HepG2 (cell line): ENCODE data around the gene UBE3D. TPM values are rescaled to one million over a fixed set of nuclear protein-coding genes. Genes with fewer than 3 reads are reported as not detected.

Source experiments
- ATAC-seq: fragments of 200-7000 bp; cut with Tn5 transposase; 3 replicates; pipeline ENCODE4 v1.9.1; 2020; ENCODE audit warnings: mild to moderate bottlenecking, moderate library complexity
- BruUV-seq: library from RNA; stranded (reverse); fragments of 400-500 nt; replicated peaks from 2 replicates; lab custom pipeline; 2021; lab: Mats Ljungman, UMichigan
- CTCF ChIA-PET: fragments of 300-600 bp; formaldehyde crosslinking; extraction: SDS; loops from one replicate; lab custom pipeline; 2021; ENCODE audit warnings: low total read pairs, inconsistent platforms, low intra/inter-chr PET ratio; lab: Yijun Ruan, JAX
- POLR2A ChIA-PET: fragments of 350-600 bp; sonication (Branson Sonifier 250); formaldehyde crosslinking; loops from one replicate; lab custom pipeline; 2020; ENCODE audit warnings: antibody characterized with exemption, inconsistent platforms; lab: Yijun Ruan, JAX
- DNase-seq: peaks from one replicate; pipeline ENCODE4 v3.0.0-alpha.2; 2015; ENCODE audit warnings: low spot score
- FAIRE-seq: peaks from 3 replicates; lab custom pipeline; 2011; peaks lifted over from hg19 to GRCh38; lab: Jason Lieb, UNC
- H2AFZ ChIP-seq: one replicate; pipeline ENCODE4 v1.6.1; 2011; ENCODE audit warnings: low read length, inconsistent platforms
- H3K27ac ChIP-seq: fragments of 300-600 bp; 3 replicates; pipeline ENCODE4 v1.8.0; 2011; ENCODE audit warnings: mixed run types, mild to moderate bottlenecking, mixed read lengths, low read length, inconsistent platforms; ENCODE audit not compliant: insufficient read depth; ENCODE audit errors: extremely low read length
- H3K27me3 ChIP-seq, 2 experiments: fragments of 200-600 bp in 1 of 2; 2 replicates in 1 of 2; 3 replicates in 1 of 2; pipeline versions ENCODE4 v1.6.0 to v1.8.0; 2011; ENCODE audit warnings: low read length in 2 of 2, mild to moderate bottlenecking in 2 of 2, moderate library complexity in 2 of 2, inconsistent platforms in 1 of 2; ENCODE audit not compliant: insufficient read depth in 2 of 2, control insufficient read depth in 1 of 2
- H3K36me3 ChIP-seq, 2 experiments: fragments of 200-600 bp in 1 of 2; replicated peaks in 1 of 2; 2 replicates in 1 of 2; 3 replicates in 1 of 2; pipeline versions ENCODE4 v1.5.1 to v1.8.0; 2011; ENCODE audit warnings: low read length in 2 of 2, inconsistent platforms in 1 of 2; ENCODE audit not compliant: insufficient read depth in 2 of 2, control insufficient read depth in 1 of 2
- H3K4me1 ChIP-seq: 2 replicates; pipeline ENCODE4 v1.5.1; 2012; ENCODE audit warnings: low read length, inconsistent platforms; ENCODE audit not compliant: insufficient read depth
- H3K4me2 ChIP-seq: 2 replicates; pipeline ENCODE4 v1.6.0; 2011; ENCODE audit warnings: low read depth, low read length, inconsistent platforms
- H3K4me3 ChIP-seq, 3 experiments: fragments of 200-600 bp in 1 of 3; sonication (generic), shearing (Covaris generic) in 1 of 3; replicated peaks in 1 of 3; 2 replicates each; pipeline ENCODE4 v1.5.1; 2011 to 2016; ENCODE audit warnings: low read length in 3 of 3, inconsistent platforms in 2 of 3, low read depth in 2 of 3, mild to moderate bottlenecking in 2 of 3, control low read depth in 1 of 3, mixed read lengths in 1 of 3; ENCODE audit not compliant: insufficient read depth in 1 of 3
- H3K79me2 ChIP-seq: one replicate; pipeline ENCODE4 v1.6.1; 2011; ENCODE audit warnings: low read length, inconsistent platforms; ENCODE audit not compliant: insufficient read depth
- H3K9ac ChIP-seq: 2 replicates; pipeline ENCODE4 v1.6.0; 2011; ENCODE audit warnings: mild to moderate bottlenecking, low read depth, low read length, inconsistent platforms; ENCODE audit not compliant: insufficient read depth
- H3K9me3 ChIP-seq: 2 replicates; pipeline ENCODE4 v1.5.1; 2012; ENCODE audit warnings: mild to moderate bottlenecking, low read length
- H4K20me1 ChIP-seq: 2 replicates; pipeline ENCODE4 v1.6.0; 2011; ENCODE audit warnings: inconsistent platforms, mild to moderate bottlenecking, low read length, moderate library complexity; ENCODE audit not compliant: insufficient read depth
- TMF1 ChIP-seq: sonication (generic); formaldehyde crosslinking; IDR thresholded peaks from 2 replicates; pipeline ENCODE4 v1.8.1; 2022; ENCODE audit warnings: low read depth, missing genetic modification reagents
- ZNF615 ChIP-seq: sonication (generic); formaldehyde crosslinking; IDR thresholded peaks from 2 replicates; pipeline ENCODE4 v1.5.0; 2020; ENCODE audit warnings: mild to moderate bottlenecking, missing genetic modification reagents, borderline replicate concordance
- WGBS: methylation state at CpG from one replicate; pipeline ENCODE4 v1.1.6; 2017; ENCODE audit warnings: low lambda C conversion rate; 5-methylcytosine and 5-hydroxymethylcytosine counted together
- in situ Hi-C: cut with HindIII; loops from 2 replicates; pipeline ENCODE4 v1.10.0; 2017; ENCODE audit warnings: low pct_unique_long_range_greater_than_20kb; ENCODE audit not compliant: extremely low pct_ligation_motif_present
- intact Hi-C: fragments of 100-400 bp; cut with micrococcal nuclease; formaldehyde crosslinking; loops from one replicate; pipeline ENCODE4 v1.10.0; 2022; ENCODE audit not compliant: unreplicated experiment
- polyA plus RNA-seq, 8 experiments: library from polyadenylated mRNA; depleted of rRNA in 3 of 8; stranded (reverse) in 7 of 8; unstranded in 1 of 8; fragments of >200 nt; fragmentation: Illumina TruSeq in 4 of 8; extraction: Trizol in 4 of 8; gene quantifications; 2 replicates each; pipeline versions ENCODE4 v1.2.1 to v1.2.3, GENCODE V29; 2011 to 2016; ENCODE audit warnings: low read depth in 4 of 8, missing spikeins in 1 of 8, mixed read lengths in 1 of 8; ENCODE audit not compliant: insufficient read depth in 1 of 8
- total RNA-seq, 5 experiments: library from RNA; depleted of rRNA; stranded (reverse); fragments of >200 nt; fragmentation: Illumina TruSeq; extraction: Trizol; gene quantifications; 2 replicates each; pipeline ENCODE4 v1.2.3, GENCODE V29; 2016; ENCODE audit warnings: low read depth in 1 of 5
- TF ChIP-seq, protein P1 (sequence below), 2 experiments: sonication (generic) in 1 of 2; formaldehyde crosslinking in 1 of 2; IDR thresholded peaks; 2 replicates each; pipeline versions ENCODE4 v1.4.0 to v1.6.1; 2016 to 2020; ENCODE audit warnings: borderline replicate concordance in 1 of 2, low read depth in 1 of 2, mild to moderate bottlenecking in 1 of 2, missing genetic modification reagents in 1 of 2
- TF ChIP-seq, protein P2 (sequence below): sonication (generic); formaldehyde crosslinking; IDR thresholded peaks from 2 replicates; pipeline ENCODE4 v1.4.0; 2020; ENCODE audit warnings: mild to moderate bottlenecking, missing genetic modification reagents
- TF ChIP-seq, protein P3 (sequence below): sonication (generic); formaldehyde crosslinking; conservative IDR thresholded peaks from 2 replicates; pipeline ENCODE4 v1.4.0; 2020; ENCODE audit warnings: mild to moderate bottlenecking, missing genetic modification reagents, moderate library complexity

Gene UBE3D
- total and polyA plus RNA-seq, 2 of the 13 experiments (the other 11 are each of a cell fraction or from before 2014, with no cell fraction given): 5.1 to 11.4 TPM

DNA sequence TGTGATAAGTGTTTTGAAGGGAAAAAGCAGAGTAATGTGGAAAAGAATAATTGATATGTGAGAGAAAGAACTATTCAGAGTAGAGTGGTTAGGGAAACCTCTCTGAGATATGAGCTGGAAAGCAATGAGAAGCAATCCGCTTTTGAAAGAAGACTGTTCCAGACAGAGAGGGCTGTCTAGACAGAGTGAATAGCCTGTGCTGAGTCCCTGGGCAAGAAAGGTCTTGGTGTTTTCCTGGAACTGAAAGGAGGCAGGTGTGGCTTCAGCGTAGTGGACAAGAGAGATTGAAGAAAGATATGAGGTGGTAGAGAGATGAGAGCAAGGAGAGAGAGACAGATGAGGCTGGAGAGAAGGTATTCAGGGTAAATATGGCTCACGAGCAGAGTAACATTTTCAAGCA is 190.8 kb downstream of the UBE3D start (continued):
- TF ChIP-seq TMF1 (CRISPR knock-in tag): no peak

DNA sequence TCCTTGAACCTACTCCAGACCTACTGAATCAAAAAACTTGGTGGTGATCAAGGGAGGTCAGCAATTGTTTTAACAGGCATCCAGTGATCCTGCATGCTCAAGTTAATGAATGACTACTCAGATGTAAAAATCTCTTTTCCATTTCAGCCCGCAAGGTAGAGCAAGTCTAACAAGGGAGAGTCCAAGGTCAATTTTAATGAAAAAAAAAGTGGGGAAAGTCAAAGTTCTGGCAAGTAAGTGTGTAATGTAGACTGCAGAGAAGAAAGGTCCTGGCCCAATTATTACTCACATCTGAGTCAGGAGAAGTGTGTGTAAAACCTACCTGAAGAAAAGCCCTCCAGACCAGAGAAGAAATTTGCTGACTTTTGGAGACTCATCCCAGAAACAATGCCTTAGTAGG is 193.5 kb downstream of the UBE3D start:
- peaks cover 23% of the 10 kb centered on the region for H3K4me1 ChIP-seq
- ChIA-PET POLR2A (no interaction called here), CTCF (no interaction called here)
- WGBS: 3% methylated on average over 1 of the region's 1 CpG
- H3K27me3 ChIP-seq: no peaks in the 10 kb centered on the region
- H2AFZ ChIP-seq: no peak overlapping the region
- no peak overlapping the region for H3K9ac ChIP-seq
- ATAC-seq (peak; percentile 96), FAIRE-seq (peak; percentile 70), DNase-seq (peak; percentile 41)
- intact Hi-C loops: no loop called here
- H3K4me2 ChIP-seq: no peak overlapping the region
- H3K36me3 ChIP-seq: no peaks in the 10 kb centered on the region
- H3K27ac ChIP-seq: no peak overlapping the region
- H3K79me2 ChIP-seq: no peaks in the 10 kb centered on the region
- no peaks in the 10 kb centered on the region for H3K9me3 ChIP-seq
- no peaks in the 10 kb centered on the region for H4K20me1 ChIP-seq
- no TSS peak for BruUV-seq
- in situ Hi-C loops: no loop called here
- no peak overlapping the region for H3K4me3 ChIP-seq
- no peak for TF ChIP-seq ZNF615
- TF ChIP-seq, protein P1, sequence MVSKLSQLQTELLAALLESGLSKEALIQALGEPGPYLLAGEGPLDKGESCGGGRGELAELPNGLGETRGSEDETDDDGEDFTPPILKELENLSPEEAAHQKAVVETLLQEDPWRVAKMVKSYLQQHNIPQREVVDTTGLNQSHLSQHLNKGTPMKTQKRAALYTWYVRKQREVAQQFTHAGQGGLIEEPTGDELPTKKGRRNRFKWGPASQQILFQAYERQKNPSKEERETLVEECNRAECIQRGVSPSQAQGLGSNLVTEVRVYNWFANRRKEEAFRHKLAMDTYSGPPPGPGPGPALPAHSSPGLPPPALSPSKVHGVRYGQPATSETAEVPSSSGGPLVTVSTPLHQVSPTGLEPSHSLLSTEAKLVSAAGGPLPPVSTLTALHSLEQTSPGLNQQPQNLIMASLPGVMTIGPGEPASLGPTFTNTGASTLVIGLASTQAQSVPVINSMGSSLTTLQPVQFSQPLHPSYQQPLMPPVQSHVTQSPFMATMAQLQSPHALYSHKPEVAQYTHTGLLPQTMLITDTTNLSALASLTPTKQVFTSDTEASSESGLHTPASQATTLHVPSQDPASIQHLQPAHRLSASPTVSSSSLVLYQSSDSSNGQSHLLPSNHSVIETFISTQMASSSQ (IDR thresholded peaks at IDR 0.05; ENCODE audit: low read depth): peak; percentile 29; the same call in 1 of the 2 replicates
- TF ChIP-seq, protein P1 (CRISPR knock-in tag; IDR thresholded peaks at IDR 0.05; ENCODE audit: borderline replicate concordance): peak; percentile 16; the same call in 1 of the 2 replicates
- TF ChIP-seq, protein P2, sequence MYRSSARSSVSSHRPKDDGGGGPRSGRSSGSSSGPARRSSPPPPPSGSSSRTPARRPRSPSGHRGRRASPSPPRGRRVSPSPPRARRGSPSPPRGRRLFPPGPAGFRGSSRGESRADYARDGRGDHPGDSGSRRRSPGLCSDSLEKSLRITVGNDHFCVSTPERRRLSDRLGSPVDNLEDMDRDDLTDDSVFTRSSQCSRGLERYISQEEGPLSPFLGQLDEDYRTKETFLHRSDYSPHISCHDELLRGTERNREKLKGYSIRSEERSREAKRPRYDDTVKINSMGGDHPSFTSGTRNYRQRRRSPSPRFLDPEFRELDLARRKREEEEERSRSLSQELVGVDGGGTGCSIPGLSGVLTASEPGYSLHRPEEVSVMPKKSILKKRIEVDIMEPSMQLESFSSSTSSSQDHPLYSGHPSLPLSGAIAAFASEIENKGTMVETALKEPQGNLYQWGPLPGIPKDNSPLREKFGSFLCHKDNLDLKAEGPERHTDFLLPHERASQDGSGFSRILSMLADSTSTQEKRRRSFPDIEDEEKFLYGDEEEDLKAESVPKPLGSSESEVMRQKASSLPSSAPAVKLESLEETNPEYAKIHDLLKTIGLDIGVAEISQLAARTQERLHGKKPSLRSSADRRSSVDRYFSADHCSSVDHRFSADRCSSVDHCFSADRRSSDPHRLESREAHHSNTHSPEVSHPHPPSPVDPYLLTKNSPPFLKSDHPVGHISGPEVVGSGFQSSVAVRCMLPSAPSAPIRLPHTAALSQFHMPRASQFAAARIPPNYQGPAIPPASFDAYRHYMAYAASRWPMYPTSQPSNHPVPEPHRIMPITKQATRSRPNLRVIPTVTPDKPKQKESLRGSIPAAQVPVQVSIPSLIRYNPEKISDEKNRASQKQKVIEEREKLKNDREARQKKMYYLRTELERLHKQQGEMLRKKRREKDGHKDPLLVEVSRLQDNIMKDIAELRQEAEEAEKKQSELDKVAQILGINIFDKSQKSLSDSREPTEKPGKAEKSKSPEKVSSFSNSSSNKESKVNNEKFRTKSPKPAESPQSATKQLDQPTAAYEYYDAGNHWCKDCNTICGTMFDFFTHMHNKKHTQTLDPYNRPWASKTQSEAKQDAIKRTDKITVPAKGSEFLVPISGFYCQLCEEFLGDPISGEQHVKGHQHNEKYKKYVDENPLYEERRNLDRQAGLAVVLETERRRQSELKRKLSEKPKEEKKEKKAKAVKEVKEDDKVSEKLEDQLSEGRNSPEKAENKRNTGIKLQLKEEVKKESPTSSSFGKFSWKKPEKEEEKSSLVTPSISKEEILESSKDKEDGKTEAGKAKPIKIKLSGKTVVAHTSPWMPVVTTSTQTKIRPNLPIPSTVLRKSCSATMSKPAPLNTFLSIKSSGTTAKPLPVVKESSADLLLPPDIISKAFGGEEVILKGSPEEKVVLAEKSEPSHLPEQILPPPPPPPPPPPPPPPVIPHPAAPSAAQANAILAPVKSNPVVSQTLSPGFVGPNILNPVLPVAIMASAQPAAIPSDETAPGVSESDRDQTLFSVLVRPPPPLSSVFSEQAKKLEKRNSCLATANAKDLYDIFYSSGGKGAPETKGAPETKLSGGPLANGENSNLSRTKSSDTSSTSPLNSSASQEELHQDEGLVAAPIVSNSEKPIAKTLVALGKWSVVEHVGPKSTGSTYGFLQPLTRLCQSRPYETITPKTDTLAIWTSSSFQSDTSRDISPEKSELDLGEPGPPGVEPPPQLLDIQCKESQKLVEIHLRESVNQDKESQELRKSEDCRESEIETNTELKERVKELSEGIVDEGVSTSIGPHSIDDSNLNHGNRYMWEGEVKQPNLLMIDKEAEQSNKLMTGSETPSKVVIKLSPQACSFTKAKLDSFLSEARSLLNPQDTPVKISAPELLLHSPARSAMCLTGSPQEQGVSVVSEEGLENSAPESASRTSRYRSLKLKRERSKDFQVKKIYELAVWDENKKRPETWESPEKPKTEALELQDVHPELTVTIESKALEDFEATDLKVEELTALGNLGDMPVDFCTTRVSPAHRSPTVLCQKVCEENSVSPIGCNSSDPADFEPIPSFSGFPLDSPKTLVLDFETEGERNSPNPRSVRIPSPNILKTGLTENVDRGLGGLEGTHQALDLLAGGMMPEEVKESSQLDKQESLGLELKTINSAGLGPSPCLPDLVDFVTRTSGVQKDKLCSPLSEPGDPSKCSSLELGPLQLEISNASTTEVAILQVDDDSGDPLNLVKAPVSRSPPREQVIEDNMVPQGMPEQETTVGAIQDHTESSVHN: no peak
- TF ChIP-seq, protein P3, sequence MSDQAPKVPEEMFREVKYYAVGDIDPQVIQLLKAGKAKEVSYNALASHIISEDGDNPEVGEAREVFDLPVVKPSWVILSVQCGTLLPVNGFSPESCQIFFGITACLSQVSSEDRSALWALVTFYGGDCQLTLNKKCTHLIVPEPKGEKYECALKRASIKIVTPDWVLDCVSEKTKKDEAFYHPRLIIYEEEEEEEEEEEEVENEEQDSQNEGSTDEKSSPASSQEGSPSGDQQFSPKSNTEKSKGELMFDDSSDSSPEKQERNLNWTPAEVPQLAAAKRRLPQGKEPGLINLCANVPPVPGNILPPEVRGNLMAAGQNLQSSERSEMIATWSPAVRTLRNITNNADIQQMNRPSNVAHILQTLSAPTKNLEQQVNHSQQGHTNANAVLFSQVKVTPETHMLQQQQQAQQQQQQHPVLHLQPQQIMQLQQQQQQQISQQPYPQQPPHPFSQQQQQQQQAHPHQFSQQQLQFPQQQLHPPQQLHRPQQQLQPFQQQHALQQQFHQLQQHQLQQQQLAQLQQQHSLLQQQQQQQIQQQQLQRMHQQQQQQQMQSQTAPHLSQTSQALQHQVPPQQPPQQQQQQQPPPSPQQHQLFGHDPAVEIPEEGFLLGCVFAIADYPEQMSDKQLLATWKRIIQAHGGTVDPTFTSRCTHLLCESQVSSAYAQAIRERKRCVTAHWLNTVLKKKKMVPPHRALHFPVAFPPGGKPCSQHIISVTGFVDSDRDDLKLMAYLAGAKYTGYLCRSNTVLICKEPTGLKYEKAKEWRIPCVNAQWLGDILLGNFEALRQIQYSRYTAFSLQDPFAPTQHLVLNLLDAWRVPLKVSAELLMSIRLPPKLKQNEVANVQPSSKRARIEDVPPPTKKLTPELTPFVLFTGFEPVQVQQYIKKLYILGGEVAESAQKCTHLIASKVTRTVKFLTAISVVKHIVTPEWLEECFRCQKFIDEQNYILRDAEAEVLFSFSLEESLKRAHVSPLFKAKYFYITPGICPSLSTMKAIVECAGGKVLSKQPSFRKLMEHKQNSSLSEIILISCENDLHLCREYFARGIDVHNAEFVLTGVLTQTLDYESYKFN (CRISPR knock-in tag): 0 out of 2 replicates have a peak, but pooled peaks have one; percentile 42
